D721Med (cell line): ENCODE data around the gene SLC41A1.

ENCODE experiments used
- DNase-seq: peaks from one replicate; pipeline ENCODE4 v3.0.0; 2011; ENCODE audit warnings: low spot score; ENCODE audit not compliant: insufficient read length
- FAIRE-seq: peaks from 2 replicates; lab custom pipeline; 2011; peaks lifted over from hg19 to GRCh38; lab: Jason Lieb, UNC
- CTCF ChIP-seq: IDR thresholded peaks from 2 replicates; pipeline ENCODE4 v1.5.1; 2012; ENCODE audit warnings: mild to moderate bottlenecking, control low read depth; ENCODE audit not compliant: insufficient read depth; ENCODE audit errors: missing control alignments

The SLC41A1 gene

DNA sequence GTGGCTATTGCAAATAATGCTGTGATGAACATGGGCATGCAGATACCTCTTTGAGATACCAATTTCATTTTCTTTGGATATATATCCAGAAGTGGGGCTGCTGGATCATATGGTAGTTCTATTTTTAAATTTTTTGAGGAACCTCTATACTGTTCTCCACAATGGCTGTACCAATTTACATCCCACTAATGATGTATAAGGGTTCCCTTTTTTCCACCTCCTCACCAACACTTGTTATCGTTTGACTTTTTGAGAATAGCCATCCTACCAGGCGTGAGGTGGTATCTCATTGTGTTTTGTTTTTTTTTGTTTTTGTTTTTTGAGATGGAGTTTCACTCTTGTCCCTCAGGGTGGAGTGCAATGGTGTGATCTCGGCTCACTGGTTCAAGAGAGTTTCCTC lies 56.4 kb downstream of the SLC41A1 start:
- FAIRE-seq, result no peak
- TF ChIP-seq CTCF, result no peak
- no peak for DNase-seq

GRCh38 chr1:205754857-205755256 lies 58.1 kb downstream of the SLC41A1 start:
- no peak for FAIRE-seq
- DNase-seq, result no peak

DNA sequence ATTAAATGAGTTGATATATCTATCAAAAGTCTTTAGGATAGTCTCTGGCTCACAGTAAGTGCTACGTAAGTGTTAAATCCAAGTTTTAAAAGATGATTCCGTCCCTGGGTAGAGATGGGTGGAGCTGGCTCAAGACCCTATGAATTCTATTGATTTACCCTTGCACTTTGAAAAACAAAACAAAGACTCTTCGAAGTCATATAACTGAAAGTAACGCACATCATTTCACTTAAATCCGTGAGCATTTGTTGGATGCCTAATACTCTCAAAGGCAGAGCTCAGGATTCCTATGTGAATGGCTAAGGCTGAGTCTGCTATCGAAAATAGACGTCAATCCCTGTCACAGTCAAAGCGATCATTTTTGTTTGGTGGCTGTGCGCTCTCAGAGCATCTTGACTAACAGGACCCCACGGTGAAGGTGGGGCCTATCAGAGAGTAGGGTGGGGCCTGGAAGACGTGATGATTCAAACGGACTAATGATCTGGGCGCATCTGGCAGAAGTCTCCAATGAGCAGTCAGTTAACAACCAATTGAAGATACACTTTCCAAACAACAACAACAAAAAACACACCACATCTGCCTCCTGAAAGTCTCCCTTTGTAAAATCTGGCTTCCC lies 61.9 kb downstream of the SLC41A1 start:
- FAIRE-seq (peak; percentile 84), DNase-seq (no peak)
- TF ChIP-seq CTCF, result no peak

More at GRCh38 chr1:205754857-205755256, 58.1 kb downstream of the SLC41A1 start:
- no peak for TF ChIP-seq CTCF

DNA sequence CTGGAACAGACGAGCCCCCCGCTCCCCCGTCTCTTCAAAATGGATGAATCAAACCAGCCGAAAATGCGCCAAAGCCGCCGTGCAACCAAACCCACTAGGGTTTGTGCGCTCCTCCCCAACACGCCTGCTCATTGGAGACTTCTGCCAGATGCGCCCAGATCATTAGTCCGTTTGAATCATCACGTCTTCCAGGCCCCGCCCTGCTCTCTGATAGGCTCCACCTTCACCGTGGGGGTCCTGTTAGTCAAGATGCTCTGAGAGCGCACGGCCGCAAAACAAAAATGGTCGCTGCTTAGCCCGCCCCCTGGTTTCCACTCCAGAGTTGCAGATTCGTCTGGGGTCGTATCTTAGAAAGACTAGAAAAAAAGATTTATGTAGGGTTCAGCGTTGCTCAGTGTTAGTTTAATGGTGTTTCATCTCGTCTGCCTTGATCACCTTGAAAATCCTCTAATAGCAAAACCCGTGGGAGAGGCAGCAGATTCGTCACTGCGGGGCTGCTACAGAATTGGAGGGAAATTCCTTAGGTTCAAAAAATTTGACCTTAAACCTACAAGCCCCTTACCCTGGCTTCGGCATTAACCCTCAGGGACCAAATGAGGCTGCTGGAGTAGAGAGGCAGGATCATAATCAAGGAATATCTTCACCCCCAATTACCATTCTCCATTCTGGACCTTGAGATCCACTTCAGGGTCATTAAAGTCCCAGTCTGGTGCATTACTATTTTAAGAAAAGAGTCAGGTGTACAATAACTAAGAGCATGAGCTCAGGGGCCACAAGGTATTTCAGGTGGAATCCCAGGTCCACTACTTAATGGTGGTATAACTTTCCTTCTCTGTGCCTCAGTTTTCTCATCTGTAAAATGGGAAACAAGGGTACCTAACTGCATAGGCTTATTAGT lies 62.6 kb downstream of the SLC41A1 start, which contains the start of gene NUCKS1:
Gene NUCKS1, minus strand, starts transcription at position 45 of the 898 bp plus-strand sequence. CDS start 209 bp downstream, outside the sequence.
- TF ChIP-seq CTCF, result no peak
- DNase-seq (peak; percentile 68), FAIRE-seq (peak; percentile 94)

DNA sequence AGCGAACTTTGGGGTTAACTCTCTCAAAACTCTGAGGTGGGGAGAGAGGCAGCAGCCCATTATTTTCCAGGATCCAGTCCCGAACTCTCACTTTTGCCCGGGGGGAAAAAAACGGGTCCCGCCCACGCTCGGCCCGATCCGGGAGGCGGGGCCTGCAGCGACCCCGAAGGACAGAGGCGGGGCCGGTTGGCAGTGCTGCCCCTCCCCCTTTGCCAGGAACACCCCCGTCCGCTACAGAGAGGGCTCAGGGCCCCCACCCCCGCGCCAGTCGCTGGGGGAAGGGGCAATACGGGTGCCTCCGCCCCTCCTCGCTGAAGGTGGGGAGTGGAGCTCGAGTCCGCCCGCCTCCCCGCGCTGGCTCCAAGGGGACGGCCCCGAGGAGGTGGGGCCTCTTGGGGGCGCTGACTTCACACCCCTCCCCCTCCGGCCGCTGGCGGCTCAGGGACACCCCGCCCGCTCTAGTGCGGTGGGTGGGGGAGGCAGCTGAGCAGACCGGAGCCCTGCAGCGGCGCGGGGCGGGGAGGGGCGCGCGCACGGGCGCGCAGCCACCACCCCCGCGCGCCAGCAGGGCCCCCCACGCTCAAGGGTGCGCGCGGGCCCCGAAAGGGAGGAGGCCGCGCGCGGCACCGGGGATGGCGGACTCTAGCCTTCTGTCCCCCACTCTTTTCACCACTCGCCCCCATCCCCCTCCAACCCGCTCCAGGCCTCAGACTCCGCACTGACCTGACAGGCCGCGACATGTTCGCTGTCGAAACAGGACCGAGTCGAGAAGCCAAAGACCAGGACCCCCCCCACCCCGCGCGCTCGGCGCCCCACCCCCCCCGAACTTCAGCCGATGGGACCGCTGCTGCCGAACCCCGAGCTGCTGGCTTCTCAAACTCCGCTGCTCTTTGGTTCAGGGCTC lies 63.5 kb downstream of the SLC41A1 start:
- FAIRE-seq, result no peak
- DNase-seq, result peak; percentile 80
- no peak for TF ChIP-seq CTCF

DNA sequence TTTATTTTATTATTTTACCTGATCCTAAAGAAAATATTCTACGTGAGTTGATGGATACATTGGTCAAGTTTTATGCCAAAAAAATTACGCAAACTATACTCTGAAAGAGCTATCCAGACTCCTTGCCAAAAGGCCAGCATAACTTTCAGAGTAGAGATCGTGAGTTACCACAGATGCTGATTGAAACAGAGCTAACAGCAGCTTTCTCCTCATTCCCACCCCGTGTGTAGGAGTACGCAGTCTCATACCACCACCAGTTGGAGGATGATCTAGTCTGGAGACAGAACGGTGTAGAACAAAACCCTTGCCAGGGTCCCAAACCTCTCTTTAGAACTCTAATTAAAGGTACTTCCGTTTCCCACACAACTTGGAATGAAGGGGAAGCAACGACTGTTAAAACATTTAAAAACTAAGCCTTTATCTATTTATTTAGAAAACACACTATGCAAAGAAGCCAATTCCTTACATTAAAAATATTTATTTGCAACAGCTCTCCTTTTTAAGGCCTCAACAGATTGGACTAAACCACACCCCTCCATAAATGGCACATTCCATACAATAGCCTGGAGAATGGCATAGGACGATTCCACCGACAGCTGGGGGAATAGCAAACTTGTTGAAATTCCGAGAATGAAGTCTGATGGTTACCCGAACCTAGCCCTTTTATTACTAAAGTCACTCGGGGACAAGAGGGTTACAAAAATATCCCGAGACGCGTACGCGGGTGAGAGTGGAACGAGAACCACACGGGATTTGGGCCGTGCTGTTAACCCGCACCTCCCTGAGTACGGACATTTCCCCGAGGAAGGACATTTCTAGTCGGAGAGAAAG lies 64.4 kb downstream of the SLC41A1 start:
- TF ChIP-seq CTCF, result no peak
- DNase-seq (no peak), FAIRE-seq (no peak)
